H1 (cell line): ENCODE data around the gene MPRIP. TPM values are rescaled to one million over a fixed set of nuclear protein-coding genes. Genes with fewer than 3 reads are reported as not detected.

Experiments
- HDAC2 ChIP-seq, 2 experiments: fragments of 300-600 bp in 1 of 2; sonication (generic) in 1 of 2; IDR thresholded peaks; 2 replicates each; pipeline ENCODE4 v1.6.1; 2011 to 2012; ENCODE audit warnings: low read depth in 2 of 2, low read length in 2 of 2, mild to moderate bottlenecking in 2 of 2, moderate library complexity in 2 of 2, borderline replicate concordance in 1 of 2, inconsistent platforms in 1 of 2
- KDM1A ChIP-seq: fragments of 200-600, 300-600 bp; sonication (generic); IDR thresholded peaks from 2 replicates; pipeline ENCODE4 v1.7.1; 2016; ENCODE audit warnings: mild to moderate bottlenecking, low read length, borderline replicate concordance
- RBBP5 ChIP-seq: IDR thresholded peaks from 2 replicates; pipeline ENCODE4 v1.7.1; 2012; ENCODE audit warnings: low read depth, mild to moderate bottlenecking, inconsistent platforms, low read length, moderate library complexity, borderline replicate concordance
- SP4 ChIP-seq: IDR thresholded peaks from 2 replicates; pipeline ENCODE4 v1.6.1; 2012; ENCODE audit warnings: low read length, inconsistent platforms
- TCF12 ChIP-seq: IDR thresholded peaks from 2 replicates; pipeline ENCODE4 v1.6.1; 2011; ENCODE audit warnings: low read depth, mild to moderate bottlenecking, low read length
- polyA plus RNA-seq, 7 experiments: library from polyadenylated mRNA; depleted of rRNA in 3 of 7; stranded (reverse) in 5 of 7; unstranded in 2 of 7; fragments of >200 nt in 5 of 7; fragments of 200-250 nt in 2 of 7; gene quantifications; 1 replicate in 5 of 7; 2 replicates in 1 of 7; 4 replicates in 1 of 7; pipeline versions ENCODE4 v1.2.1 to v1.2.3, GENCODE V29; 2011 to 2013; ENCODE audit warnings: missing spikeins in 2 of 7, mixed read lengths in 2 of 7
- total RNA-seq: library from RNA; stranded (reverse); fragmentation: NEBNext Ultra II Directional; extraction: Animal tissue kit (Norgen Biotek cat#: 25700); gene quantifications from 2 replicates; pipeline ENCODE4 v1.2.1, GENCODE V29; 2021

MPRIP gene
- total and polyA plus RNA-seq, 2 of the 8 experiments (the other 6 are each of a cell fraction or from before 2014, with no cell fraction given): 48.6 to 146 TPM

GRCh38 chr17:17111401-17112393 is 69.4 kb downstream of the MPRIP start (continued):
- TF ChIP-seq RBBP5 (no peak), HDAC2 (IDR thresholded peaks at IDR 0.05; ENCODE audit: borderline replicate concordance in 1 of 2, low read depth in 2 of 2, low read length in 2 of 2) (no peak), TCF12 (no peak), KDM1A (no peak), SP4 (no peak)
